GM12878 (cell line): ENCODE data around the gene AVL9. TPM values are rescaled to one million over a fixed set of nuclear protein-coding genes. Genes with fewer than 3 reads are reported as not detected.

Experiments used
- ATAC-seq: fragments of 200-7000 bp; cut with Tn5 transposase; 3 replicates; pipeline ENCODE4 v1.9.1; 2020; ENCODE audit warnings: mild to moderate bottlenecking, moderate library complexity
- BruUV-seq: library from RNA; stranded (reverse); fragments of 400-500 nt; replicated peaks from 2 replicates; lab custom pipeline; 2021; lab: Mats Ljungman, UMichigan
- CTCF ChIA-PET: fragments of 300-600 bp; sonication (Branson Sonifier 250); formaldehyde crosslinking; extraction: SDS; loops from one replicate; lab custom pipeline; 2021; ENCODE audit warnings: inconsistent platforms; lab: Yijun Ruan, JAX
- POLR2A ChIA-PET: fragments of 350-600 bp; formaldehyde crosslinking; extraction: SDS; loops from one replicate; lab custom pipeline; 2021; ENCODE audit warnings: inconsistent platforms; lab: Charles Lee
- RAD21 ChIA-PET: fragments of 300-600 bp; sonication (Branson Sonifier 250); formaldehyde crosslinking; loops from one replicate; lab custom pipeline; 2023; ENCODE audit warnings: antibody characterized with exemption; ENCODE audit not compliant: unreplicated experiment; lab: Charles Lee
- SMC1A ChIA-PET: fragments of 300-600 bp; sonication (Branson Sonifier 250); formaldehyde crosslinking; loops from one replicate; lab custom pipeline; 2023; ENCODE audit not compliant: unreplicated experiment, uncharacterized antibody; lab: Charles Lee
- DNase-seq: peaks from one replicate; pipeline ENCODE4 v3.0.0-alpha.2; 2011; ENCODE audit warnings: low read depth, low spot score
- FAIRE-seq: peaks from 3 replicates; lab custom pipeline; 2011; peaks lifted over from hg19 to GRCh38; lab: Jason Lieb, UNC
- H2AFZ ChIP-seq: 2 replicates; pipeline ENCODE4 v1.6.0; 2011; ENCODE audit warnings: low read depth, low read length, control low read depth; ENCODE audit not compliant: control insufficient read depth
- H3K27ac ChIP-seq: 2 replicates; pipeline ENCODE4 v1.5.1; 2011; ENCODE audit warnings: control low read depth; ENCODE audit not compliant: control insufficient read depth, insufficient read depth
- H3K27me3 ChIP-seq, 2 experiments: replicated peaks in 1 of 2; 2 replicates each; pipeline versions ENCODE4 v1.6.0 to v1.6.1; 2011; ENCODE audit warnings: low read length in 1 of 2; ENCODE audit not compliant: control insufficient read depth in 2 of 2, insufficient read depth in 2 of 2
- H3K36me3 ChIP-seq, 2 experiments: 2 replicates each; pipeline ENCODE4 v1.5.1; 2011; ENCODE audit warnings: low read length in 1 of 2; ENCODE audit not compliant: control insufficient read depth in 2 of 2, insufficient read depth in 2 of 2
- H3K4me1 ChIP-seq: 2 replicates; pipeline ENCODE4 v1.6.1; 2011; ENCODE audit warnings: mild to moderate bottlenecking, low read length, moderate library complexity, mixed read lengths; ENCODE audit not compliant: control insufficient read depth, insufficient read depth
- H3K4me2 ChIP-seq: 2 replicates; pipeline ENCODE4 v1.6.0; 2011; ENCODE audit warnings: control low read depth; ENCODE audit not compliant: control insufficient read depth, insufficient read depth
- H3K4me3 ChIP-seq: fragments of 200-600 bp; sonication (generic); 2 replicates; pipeline ENCODE4 v1.5.1; 2016
- H3K79me2 ChIP-seq: 2 replicates; pipeline ENCODE4 v1.6.0; 2011; ENCODE audit warnings: low read length; ENCODE audit not compliant: control insufficient read depth, insufficient read depth
- H3K9ac ChIP-seq: 2 replicates; pipeline ENCODE4 v1.8.0; 2011; ENCODE audit warnings: low read length, control low read depth, mixed read lengths; ENCODE audit not compliant: control insufficient read depth, insufficient read depth
- H3K9me3 ChIP-seq: replicated peaks from 3 replicates; pipeline ENCODE4 v1.5.1; 2011; ENCODE audit warnings: mild to moderate bottlenecking, low read length; ENCODE audit not compliant: control insufficient read depth, insufficient read depth
- H4K20me1 ChIP-seq: 2 replicates; pipeline ENCODE4 v1.6.0; 2011; ENCODE audit not compliant: control insufficient read depth, insufficient read depth
- EGR1 ChIP-seq, 2 experiments: IDR thresholded peaks; 1 replicate in 1 of 2; 2 replicates in 1 of 2; pipeline ENCODE4 v1.6.1; 2011 to 2012; ENCODE audit warnings: low read depth in 2 of 2, low read length in 2 of 2, borderline replicate concordance in 1 of 2, mild to moderate bottlenecking in 1 of 2, moderate library complexity in 1 of 2
- ELK1 ChIP-seq: IDR thresholded peaks from 2 replicates; pipeline ENCODE4 v1.6.1; 2012; ENCODE audit warnings: low read depth, low read length, improper control_type of control experiment
- JUNB ChIP-seq: IDR thresholded peaks from 2 replicates; pipeline ENCODE4 v1.6.1; 2016; ENCODE audit warnings: antibody characterized with exemption, mild to moderate bottlenecking
- KDM1A ChIP-seq: fragments of 200-600 bp; sonication (generic); IDR thresholded peaks from 2 replicates; pipeline ENCODE4 v1.6.1; 2016; ENCODE audit warnings: borderline replicate concordance
- MTA2 ChIP-seq: fragments of 450-650 bp; IDR thresholded peaks from 2 replicates; pipeline ENCODE4 v1.6.1; 2016; ENCODE audit warnings: low read depth, mild to moderate bottlenecking, moderate library complexity
- NFIC ChIP-seq: IDR thresholded peaks from 2 replicates; pipeline ENCODE4 v1.6.1; 2012; ENCODE audit warnings: low read depth, mild to moderate bottlenecking, inconsistent platforms, low read length, moderate library complexity
- NFXL1 ChIP-seq: fragments of 450-650 bp; IDR thresholded peaks from 2 replicates; pipeline ENCODE4 v1.6.1; 2017; ENCODE audit warnings: antibody characterized with exemption, mild to moderate bottlenecking, borderline replicate concordance
- PAX5 ChIP-seq: IDR thresholded peaks from 2 replicates; pipeline ENCODE4 v1.6.1; 2011; ENCODE audit warnings: low read depth, low read length, borderline replicate concordance
- RAD51 ChIP-seq: fragments of 450-650 bp; IDR thresholded peaks from 2 replicates; pipeline ENCODE4 v1.6.1; 2016; ENCODE audit warnings: moderate library complexity, mild to moderate bottlenecking, inconsistent platforms
- RUNX3 ChIP-seq: IDR thresholded peaks from 2 replicates; pipeline ENCODE4 v1.6.1; 2012; ENCODE audit warnings: low read length, inconsistent platforms
- STAT1 ChIP-seq: fragments of 450-650 bp; conservative IDR thresholded peaks from 2 replicates; pipeline ENCODE4 v1.6.1; 2014; ENCODE audit warnings: antibody characterized with exemption, mild to moderate bottlenecking
- TARDBP ChIP-seq: IDR thresholded peaks from 2 replicates; pipeline ENCODE4 v1.6.1; 2016; ENCODE audit warnings: borderline replicate concordance
- TCF3 ChIP-seq: IDR thresholded peaks from 2 replicates; pipeline ENCODE4 v1.6.1; 2012; ENCODE audit warnings: low read depth, mild to moderate bottlenecking, low read length, borderline replicate concordance; ENCODE audit not compliant: insufficient read depth
- YBX1 ChIP-seq: fragments of 450-650 bp; IDR thresholded peaks from 2 replicates; pipeline ENCODE4 v1.6.1; 2016; ENCODE audit warnings: antibody characterized with exemption
- ZNF622 ChIP-seq: fragments of 450-650 bp; IDR thresholded peaks from 2 replicates; pipeline ENCODE4 v1.6.1; 2017; ENCODE audit warnings: mild to moderate bottlenecking, inconsistent platforms
- WGBS: methylation state at CpG from one replicate; pipeline ENCODE4 v1.1.6; 2016; ENCODE audit warnings: low lambda C conversion rate; ENCODE audit not compliant: insufficient replicate concordance, insufficient coverage; ENCODE audit errors: missing lambda C conversion rate; 5-methylcytosine and 5-hydroxymethylcytosine counted together
- in situ Hi-C: fragments of 300-500 bp; cut with MboI; formaldehyde crosslinking; loops from 9 replicates; pipeline ENCODE4 v1.14.3; 2018; ENCODE audit warnings: mixed read lengths
- intact Hi-C: fragments of 100-400 bp; cut with micrococcal nuclease; formaldehyde crosslinking; loops from one replicate; pipeline ENCODE4 v1.14.2; 2022; ENCODE audit not compliant: unreplicated experiment
- polyA plus RNA-seq, 11 experiments: library from polyadenylated mRNA; depleted of rRNA in 4 of 11; unstranded in 6 of 11; stranded (reverse) in 5 of 11; fragments of >200 nt; fragmentation: Nextera tagmentation in 4 of 11; fragmentation: Illumina TruSeq in 1 of 11; extraction: Ambion mirVana in 4 of 11; extraction: Trizol in 1 of 11; gene quantifications; 1 replicate in 1 of 11; 2 replicates in 10 of 11; pipeline versions ENCODE4 v1.2.1 to v1.2.3, GENCODE V29; 2011 to 2016; ENCODE audit warnings: inconsistent platforms in 2 of 11, missing spikeins in 2 of 11, low read depth in 1 of 11
- total RNA-seq, 4 experiments: library from RNA; depleted of rRNA in 3 of 4; stranded (reverse); fragments of >200 nt in 3 of 4; fragmentation: Illumina TruSeq in 1 of 4; extraction: Trizol in 1 of 4; gene quantifications; 2 replicates each; pipeline versions ENCODE4 v1.2.1 to v1.2.3, GENCODE V29; 2013 to 2021
- TF ChIP-seq, protein P1 (sequence below): IDR thresholded peaks from 2 replicates; pipeline ENCODE4 v1.6.1; 2012; ENCODE audit warnings: low read depth, low read length, improper control_type of control experiment
- TF ChIP-seq, protein P2 (sequence below): IDR thresholded peaks from 2 replicates; pipeline ENCODE4 v1.6.1; 2012; ENCODE audit warnings: improper control_type of control experiment, low read depth, low read length; ENCODE audit not compliant: insufficient replicate concordance
- TF ChIP-seq, protein P3 (sequence below), 3 experiments: IDR thresholded peaks in 2 of 3; conservative IDR thresholded peaks in 1 of 3; 2 replicates each; pipeline ENCODE4 v1.5.1; 2011; ENCODE audit warnings: low read depth in 3 of 3, low read length in 3 of 3, mild to moderate bottlenecking in 3 of 3, control low read depth in 2 of 3, moderate library complexity in 2 of 3, inconsistent platforms in 1 of 3, mixed read lengths in 1 of 3; ENCODE audit not compliant: control insufficient read depth in 2 of 3, insufficient read depth in 1 of 3; ENCODE audit errors: extremely low read depth in 1 of 3

Gene AVL9
- total and polyA plus RNA-seq, 10 of the 15 experiments (the other 5 are each of a cell fraction or from before 2014, with no cell fraction given), result 4.5 to 41.6 (median 20.1) TPM

DNA sequence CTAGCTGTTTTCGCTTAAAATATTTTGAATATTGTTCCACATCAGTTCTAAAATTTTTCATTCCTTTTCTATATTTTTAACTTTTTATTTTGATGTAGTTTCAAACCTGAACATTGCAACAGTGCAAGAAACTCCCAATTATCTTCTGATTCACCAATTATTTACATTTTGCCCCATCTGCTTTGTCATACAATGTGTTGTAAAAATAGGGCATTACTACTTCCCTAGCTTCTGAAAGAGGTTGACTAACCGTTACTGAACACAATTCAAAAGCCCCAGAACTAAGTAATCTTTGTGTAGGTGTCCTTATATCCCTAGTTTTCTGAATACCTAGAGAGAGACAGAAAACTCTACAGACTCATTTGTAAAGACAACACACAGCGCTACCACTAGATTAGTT lies 86.7 kb downstream of the AVL9 start:
- no TSS peak for BruUV-seq
- FAIRE-seq (no peak), ATAC-seq (no peak), DNase-seq (no peak)
- Histone ChIP-seq H2AFZ (no peak overlapping the region), H3K27ac (no peak overlapping the region), H3K9ac (no peak overlapping the region), H3K4me3 (no peak overlapping the region), H3K4me1 (no peaks in the 10 kb centered on the region), H3K79me2 (no peaks in the 10 kb centered on the region), H3K27me3 (no peaks in the 10 kb centered on the region), H4K20me1 (no peaks in the 10 kb centered on the region), H3K4me2 (no peak overlapping the region), H3K36me3 (peaks cover 6 to 10% of the 10 kb centered on the region in 2 experiments), H3K9me3 (no peaks in the 10 kb centered on the region)
- ChIA-PET RAD21 (no interaction called here), SMC1A (interaction anchor here (1.2 kb wide), 1 partner anchor 88 kb away, joined by 3 read pairs; no protein-coding TSS in a partner anchor), CTCF (no interaction called here), POLR2A (no interaction called here)
- in situ Hi-C loops (no loop called here), intact Hi-C loops (no loop called here)
- 77% methylated on average over 3 of the region's 3 CpGs for WGBS
- TF ChIP-seq ZNF622 (no peak), TARDBP (no peak), EGR1 (IDR thresholded peaks at IDR 0.05; ENCODE audit: borderline replicate concordance in 1 of 2, low read depth in 2 of 2, low read length in 2 of 2) (no peak), JUNB (no peak), STAT1 (no peak), PAX5 (no peak), TCF3 (no peak), KDM1A (no peak), RAD51 (no peak), MTA2 (no peak), ELK1 (no peak), RUNX3 (no peak), YBX1 (no peak), NFXL1 (no peak), NFIC (no peak)
- TF ChIP-seq, protein P1, sequence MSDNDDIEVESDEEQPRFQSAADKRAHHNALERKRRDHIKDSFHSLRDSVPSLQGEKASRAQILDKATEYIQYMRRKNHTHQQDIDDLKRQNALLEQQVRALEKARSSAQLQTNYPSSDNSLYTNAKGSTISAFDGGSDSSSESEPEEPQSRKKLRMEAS, result no peak
- TF ChIP-seq, protein P2, sequence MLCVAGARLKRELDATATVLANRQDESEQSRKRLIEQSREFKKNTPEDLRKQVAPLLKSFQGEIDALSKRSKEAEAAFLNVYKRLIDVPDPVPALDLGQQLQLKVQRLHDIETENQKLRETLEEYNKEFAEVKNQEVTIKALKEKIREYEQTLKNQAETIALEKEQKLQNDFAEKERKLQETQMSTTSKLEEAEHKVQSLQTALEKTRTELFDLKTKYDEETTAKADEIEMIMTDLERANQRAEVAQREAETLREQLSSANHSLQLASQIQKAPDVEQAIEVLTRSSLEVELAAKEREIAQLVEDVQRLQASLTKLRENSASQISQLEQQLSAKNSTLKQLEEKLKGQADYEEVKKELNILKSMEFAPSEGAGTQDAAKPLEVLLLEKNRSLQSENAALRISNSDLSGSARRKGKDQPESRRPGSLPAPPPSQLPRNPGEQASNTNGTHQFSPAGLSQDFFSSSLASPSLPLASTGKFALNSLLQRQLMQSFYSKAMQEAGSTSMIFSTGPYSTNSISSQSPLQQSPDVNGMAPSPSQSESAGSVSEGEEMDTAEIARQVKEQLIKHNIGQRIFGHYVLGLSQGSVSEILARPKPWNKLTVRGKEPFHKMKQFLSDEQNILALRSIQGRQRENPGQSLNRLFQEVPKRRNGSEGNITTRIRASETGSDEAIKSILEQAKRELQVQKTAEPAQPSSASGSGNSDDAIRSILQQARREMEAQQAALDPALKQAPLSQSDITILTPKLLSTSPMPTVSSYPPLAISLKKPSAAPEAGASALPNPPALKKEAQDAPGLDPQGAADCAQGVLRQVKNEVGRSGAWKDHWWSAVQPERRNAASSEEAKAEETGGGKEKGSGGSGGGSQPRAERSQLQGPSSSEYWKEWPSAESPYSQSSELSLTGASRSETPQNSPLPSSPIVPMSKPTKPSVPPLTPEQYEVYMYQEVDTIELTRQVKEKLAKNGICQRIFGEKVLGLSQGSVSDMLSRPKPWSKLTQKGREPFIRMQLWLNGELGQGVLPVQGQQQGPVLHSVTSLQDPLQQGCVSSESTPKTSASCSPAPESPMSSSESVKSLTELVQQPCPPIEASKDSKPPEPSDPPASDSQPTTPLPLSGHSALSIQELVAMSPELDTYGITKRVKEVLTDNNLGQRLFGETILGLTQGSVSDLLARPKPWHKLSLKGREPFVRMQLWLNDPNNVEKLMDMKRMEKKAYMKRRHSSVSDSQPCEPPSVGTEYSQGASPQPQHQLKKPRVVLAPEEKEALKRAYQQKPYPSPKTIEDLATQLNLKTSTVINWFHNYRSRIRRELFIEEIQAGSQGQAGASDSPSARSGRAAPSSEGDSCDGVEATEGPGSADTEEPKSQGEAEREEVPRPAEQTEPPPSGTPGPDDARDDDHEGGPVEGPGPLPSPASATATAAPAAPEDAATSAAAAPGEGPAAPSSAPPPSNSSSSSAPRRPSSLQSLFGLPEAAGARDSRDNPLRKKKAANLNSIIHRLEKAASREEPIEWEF, result no peak
- TF ChIP-seq, protein P3, sequence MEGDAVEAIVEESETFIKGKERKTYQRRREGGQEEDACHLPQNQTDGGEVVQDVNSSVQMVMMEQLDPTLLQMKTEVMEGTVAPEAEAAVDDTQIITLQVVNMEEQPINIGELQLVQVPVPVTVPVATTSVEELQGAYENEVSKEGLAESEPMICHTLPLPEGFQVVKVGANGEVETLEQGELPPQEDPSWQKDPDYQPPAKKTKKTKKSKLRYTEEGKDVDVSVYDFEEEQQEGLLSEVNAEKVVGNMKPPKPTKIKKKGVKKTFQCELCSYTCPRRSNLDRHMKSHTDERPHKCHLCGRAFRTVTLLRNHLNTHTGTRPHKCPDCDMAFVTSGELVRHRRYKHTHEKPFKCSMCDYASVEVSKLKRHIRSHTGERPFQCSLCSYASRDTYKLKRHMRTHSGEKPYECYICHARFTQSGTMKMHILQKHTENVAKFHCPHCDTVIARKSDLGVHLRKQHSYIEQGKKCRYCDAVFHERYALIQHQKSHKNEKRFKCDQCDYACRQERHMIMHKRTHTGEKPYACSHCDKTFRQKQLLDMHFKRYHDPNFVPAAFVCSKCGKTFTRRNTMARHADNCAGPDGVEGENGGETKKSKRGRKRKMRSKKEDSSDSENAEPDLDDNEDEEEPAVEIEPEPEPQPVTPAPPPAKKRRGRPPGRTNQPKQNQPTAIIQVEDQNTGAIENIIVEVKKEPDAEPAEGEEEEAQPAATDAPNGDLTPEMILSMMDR (IDR thresholded peaks at IDR 0.05 in 2 of 3, conservative IDR thresholded peaks at IDR 0.05 in 1 of 3; ENCODE audit: control insufficient read depth in 2 of 3, extremely low read depth in 1 of 3, insufficient read depth in 1 of 3, low read depth in 3 of 3, low read length in 3 of 3), result no peak
